ENCODE data around the gene RASAL3. TPM values are rescaled to one million over a fixed set of nuclear protein-coding genes. Genes with fewer than 3 reads are reported as not detected.

The RASAL3 gene
- 1 to 10 TPM; 3.6 to 5.8 TPM for polyA plus RNA-seq

GRCh38 chr19:15464394-15465385, at the start of gene RASAL3:
Gene RASAL3 (minus strand): TSS chr19:15464544. CDS start chr19:15464358, 186 bp downstream.
- no peaks in the 10 kb centered on the region for H3K36me3 ChIP-seq (ENCODE audit: control insufficient read depth in 2 of 2, insufficient read depth in 2 of 2, low read length in 1 of 2)
- peak within 1 kb of the TSS; percentile 25 to 41 for H3K4me3 ChIP-seq (ENCODE audit: low read depth in 1 of 2, low read length in 2 of 2)
- H3K4me1 ChIP-seq (ENCODE audit: control insufficient read depth in 2 of 2, insufficient read depth in 2 of 2, low read length in 1 of 2) = peaks cover 2 to 10% of the 10 kb centered on the region in 2 donors
- 24 to 26% methylated on average over 17 of the region's 17 CpGs for WGBS, 2 donors
- peaks cover 0 to 2% of the 10 kb centered on the region in 2 donors for H3K27me3 ChIP-seq (ENCODE audit: control insufficient read depth in 1 of 2, insufficient read depth in 2 of 2, low read length in 2 of 2)
- H3K27ac ChIP-seq (ENCODE audit: low read depth in 2 of 2, low read length in 1 of 2) = peak within 1 kb of the TSS; percentile 20 to 81
- no peaks in the 10 kb centered on the region for H3K9me3 ChIP-seq (ENCODE audit: control insufficient read depth in 2 of 2, insufficient read depth in 1 of 2, low read depth in 1 of 2, low read length in 1 of 2)

- no peaks in the 10 kb centered on the region for H3K36me3 ChIP-seq (ENCODE audit: control insufficient read depth in 2 of 2, insufficient read depth in 2 of 2, low read length in 1 of 2)
- H3K27ac ChIP-seq (ENCODE audit: low read depth in 2 of 2, low read length in 1 of 2) = peak overlapping the region; percentile 64 to 93
- no peak overlapping the region for H3K4me3 ChIP-seq (ENCODE audit: low read depth in 1 of 2, low read length in 2 of 2)
- peaks cover 0 to 4% of the 10 kb centered on the region in 2 donors for H3K4me1 ChIP-seq (ENCODE audit: control insufficient read depth in 2 of 2, insufficient read depth in 2 of 2, low read length in 1 of 2)
- H3K27me3 ChIP-seq (ENCODE audit: control insufficient read depth in 1 of 2, insufficient read depth in 2 of 2, low read length in 2 of 2) = peaks cover 0 to 5% of the 10 kb centered on the region in 2 donors
- no peaks in the 10 kb centered on the region for H3K9me3 ChIP-seq (ENCODE audit: control insufficient read depth in 2 of 2, insufficient read depth in 1 of 2, low read depth in 1 of 2, low read length in 1 of 2)
- 60 to 66% methylated on average over 19 of the region's 19 CpGs for WGBS, 2 donors
These were observed 47.5 kb upstream of the RASAL3 start for GRCh38 chr19:15511671-15512424.

GRCh38 chr19:15508035-15508710, 43.8 kb upstream of the RASAL3 start, which contains the start of gene CYP4F22:
Gene CYP4F22 (plus strand): TSS chr19:15508525. CDS start chr19:15525337, 16,812 bp downstream.
- Histone ChIP-seq H3K36me3 (ENCODE audit: control insufficient read depth in 2 of 2, insufficient read depth in 2 of 2, low read length in 1 of 2) (no peaks in the 10 kb centered on the region), H3K4me3 (ENCODE audit: low read depth in 1 of 2, low read length in 2 of 2) (peak within 1 kb of the TSS; percentile 36 to 44), H3K27me3 (ENCODE audit: control insufficient read depth in 1 of 2, insufficient read depth in 2 of 2, low read length in 2 of 2) (peaks cover 0 to 5% of the 10 kb centered on the region in 2 donors), H3K9me3 (ENCODE audit: control insufficient read depth in 2 of 2, insufficient read depth in 1 of 2, low read depth in 1 of 2, low read length in 1 of 2) (peaks cover 0 to 3% of the 10 kb centered on the region in 2 donors), H3K4me1 (ENCODE audit: control insufficient read depth in 2 of 2, insufficient read depth in 2 of 2, low read length in 1 of 2) (peaks cover 0 to 4% of the 10 kb centered on the region in 2 donors), H3K27ac (ENCODE audit: low read depth in 2 of 2, low read length in 1 of 2) (peak within 1 kb of the TSS in 1 of 2 donors; percentile 77)
- WGBS, 2 donors = 5 to 6% methylated on average over 43 to 52 of the region's 52 CpGs

GRCh38 chr19:15507068-15508034, 43.0 kb upstream of the RASAL3 start:
- Histone ChIP-seq H3K27ac (ENCODE audit: low read depth in 2 of 2, low read length in 1 of 2) (no peak overlapping the region), H3K36me3 (ENCODE audit: control insufficient read depth in 2 of 2, insufficient read depth in 2 of 2, low read length in 1 of 2) (no peaks in the 10 kb centered on the region), H3K4me3 (ENCODE audit: low read depth in 1 of 2, low read length in 2 of 2) (no peak overlapping the region), H3K4me1 (ENCODE audit: control insufficient read depth in 2 of 2, insufficient read depth in 2 of 2, low read length in 1 of 2) (peaks cover 0 to 4% of the 10 kb centered on the region in 2 donors), H3K9me3 (ENCODE audit: control insufficient read depth in 2 of 2, insufficient read depth in 1 of 2, low read depth in 1 of 2, low read length in 1 of 2) (peaks cover 0 to 3% of the 10 kb centered on the region in 2 donors), H3K27me3 (ENCODE audit: control insufficient read depth in 1 of 2, insufficient read depth in 2 of 2, low read length in 2 of 2) (peaks cover 0 to 5% of the 10 kb centered on the region in 2 donors)
- WGBS, 2 donors = 63 to 70% methylated on average over 14 of the region's 14 CpGs

- Histone ChIP-seq H3K27me3 (ENCODE audit: control insufficient read depth in 1 of 2, insufficient read depth in 2 of 2, low read length in 2 of 2) (peaks cover 0 to 5% of the 10 kb centered on the region in 2 donors), H3K9me3 (ENCODE audit: control insufficient read depth in 2 of 2, insufficient read depth in 1 of 2, low read depth in 1 of 2, low read length in 1 of 2) (peaks cover 0 to 3% of the 10 kb centered on the region in 2 donors), H3K36me3 (ENCODE audit: control insufficient read depth in 2 of 2, insufficient read depth in 2 of 2, low read length in 1 of 2) (no peaks in the 10 kb centered on the region), H3K4me1 (ENCODE audit: control insufficient read depth in 2 of 2, insufficient read depth in 2 of 2, low read length in 1 of 2) (peaks cover 0 to 4% of the 10 kb centered on the region in 2 donors), H3K4me3 (ENCODE audit: low read depth in 1 of 2, low read length in 2 of 2) (no peak overlapping the region), H3K27ac (ENCODE audit: low read depth in 2 of 2, low read length in 1 of 2) (no peak overlapping the region)
- 56 to 64% methylated on average over 5 of the region's 5 CpGs for WGBS, 2 donors
These were observed 41.8 kb upstream of the RASAL3 start for GRCh38 chr19:15506074-15506571.

- H3K27ac ChIP-seq (ENCODE audit: low read depth in 2 of 2, low read length in 1 of 2) = no peak overlapping the region
- H3K4me1 ChIP-seq (ENCODE audit: control insufficient read depth in 2 of 2, insufficient read depth in 2 of 2, low read length in 1 of 2) = no peaks in the 10 kb centered on the region
- 33 to 65% methylated on average over 1 of the region's 1 CpG for WGBS, 2 donors
- H3K4me3 ChIP-seq (ENCODE audit: low read depth in 1 of 2, low read length in 2 of 2) = no peak overlapping the region
- peaks cover 0 to 3% of the 10 kb centered on the region in 2 donors for H3K9me3 ChIP-seq (ENCODE audit: control insufficient read depth in 2 of 2, insufficient read depth in 1 of 2, low read depth in 1 of 2, low read length in 1 of 2)
- H3K27me3 ChIP-seq (ENCODE audit: control insufficient read depth in 1 of 2, insufficient read depth in 2 of 2, low read length in 2 of 2) = no peaks in the 10 kb centered on the region
- no peaks in the 10 kb centered on the region for H3K36me3 ChIP-seq (ENCODE audit: control insufficient read depth in 2 of 2, insufficient read depth in 2 of 2, low read length in 1 of 2)
These were observed 37.9 kb upstream of the RASAL3 start for GRCh38 chr19:15502264-15502663.

- Histone ChIP-seq H3K27ac (ENCODE audit: low read depth in 2 of 2, low read length in 1 of 2) (no peak overlapping the region), H3K4me1 (ENCODE audit: control insufficient read depth in 2 of 2, insufficient read depth in 2 of 2, low read length in 1 of 2) (no peaks in the 10 kb centered on the region), H3K27me3 (ENCODE audit: control insufficient read depth in 1 of 2, insufficient read depth in 2 of 2, low read length in 2 of 2) (no peaks in the 10 kb centered on the region), H3K4me3 (ENCODE audit: low read depth in 1 of 2, low read length in 2 of 2) (no peak overlapping the region), H3K36me3 (ENCODE audit: control insufficient read depth in 2 of 2, insufficient read depth in 2 of 2, low read length in 1 of 2) (no peaks in the 10 kb centered on the region), H3K9me3 (ENCODE audit: control insufficient read depth in 2 of 2, insufficient read depth in 1 of 2, low read depth in 1 of 2, low read length in 1 of 2) (peaks cover 0 to 3% of the 10 kb centered on the region in 2 donors)
- WGBS, 2 donors = 49 to 53% methylated on average over 1 of the region's 1 CpG
These were observed 37.3 kb upstream of the RASAL3 start for GRCh38 chr19:15501596-15501995.

- Histone ChIP-seq H3K27me3 (ENCODE audit: control insufficient read depth in 1 of 2, insufficient read depth in 2 of 2, low read length in 2 of 2) (no peaks in the 10 kb centered on the region), H3K9me3 (ENCODE audit: control insufficient read depth in 2 of 2, insufficient read depth in 1 of 2, low read depth in 1 of 2, low read length in 1 of 2) (no peaks in the 10 kb centered on the region), H3K36me3 (ENCODE audit: control insufficient read depth in 2 of 2, insufficient read depth in 2 of 2, low read length in 1 of 2) (no peaks in the 10 kb centered on the region), H3K4me3 (ENCODE audit: low read depth in 1 of 2, low read length in 2 of 2) (no peak overlapping the region), H3K27ac (ENCODE audit: low read depth in 2 of 2, low read length in 1 of 2) (no peak overlapping the region), H3K4me1 (ENCODE audit: control insufficient read depth in 2 of 2, insufficient read depth in 2 of 2, low read length in 1 of 2) (no peaks in the 10 kb centered on the region)
- 56 to 62% methylated on average over 6 of the region's 6 CpGs for WGBS, 2 donors
These were observed 34.6 kb upstream of the RASAL3 start for GRCh38 chr19:15498910-15499309.

All from esophagus (tissue), 2 donors.